BLaER1 treated with 17β-estradiol and CSF1 and Interleukin-3, amounts not matched to agents 10 nM and 100 nM (cell line): Measurements from ENCODE around the gene RSAD1.

Experiments
- H3K27ac ChIP-seq, 11 experiments: shearing (Covaris generic); formaldehyde crosslinking; 2 replicates each; pipeline ENCODE4 v1.8.1; 2022
- H3K27me3 ChIP-seq, 11 experiments: shearing (Covaris generic); formaldehyde crosslinking; 2 replicates each; pipeline ENCODE4 v1.8.1; 2022
- H3K36me3 ChIP-seq, 11 experiments: shearing (Covaris generic); formaldehyde crosslinking; 2 replicates each; pipeline ENCODE4 v1.8.1; 2022
- H3K4me1 ChIP-seq, 10 experiments: shearing (Covaris generic); formaldehyde crosslinking; 2 replicates each; pipeline ENCODE4 v1.8.1; 2022
- H3K4me2 ChIP-seq, 11 experiments: shearing (Covaris generic); formaldehyde crosslinking; 2 replicates each; pipeline ENCODE4 v1.8.1; 2022
- H3K4me3 ChIP-seq, 10 experiments: shearing (Covaris generic); formaldehyde crosslinking; 2 replicates each; pipeline ENCODE4 v1.8.1; 2022
- H3K9ac ChIP-seq, 11 experiments: shearing (Covaris generic); formaldehyde crosslinking; 2 replicates each; pipeline ENCODE4 v1.8.1; 2022
- H3K9me3 ChIP-seq, 11 experiments: shearing (Covaris generic); formaldehyde crosslinking; replicated peaks in 1 of 11; 2 replicates each; pipeline ENCODE4 v1.8.1; 2022
- H4K20me1 ChIP-seq, 11 experiments: shearing (Covaris generic); formaldehyde crosslinking; 2 replicates each; pipeline ENCODE4 v1.8.1; 2022
- Cebpa-rat ChIP-seq, 11 experiments: shearing (Covaris generic); IDR thresholded peaks; 2 replicates each; pipeline ENCODE4 v1.8.1; 2022

The RSAD1 gene

GRCh38 chr17:50480854-50481490 lies 2.3 kb downstream of the RSAD1 start:
- Histone ChIP-seq H3K4me2 (peak overlapping the region in 6 of 11 experiments; percentile 75 to 96 (median 90); a peak in 10 of 22 replicates), H3K36me3 (peaks cover 35 to 63% (median 48%) of the 10 kb centered on the region in 11 experiments), H4K20me1 (peaks cover 0 to 24% (median 7%) of the 10 kb centered on the region in 11 experiments; a peak in 14 of 22 replicates), H3K4me1 (peaks cover 21 to 41% (median 27%) of the 10 kb centered on the region in 10 experiments), H3K27ac (peak overlapping the region in 2 of 11 experiments; percentile 25 to 32; a peak in 3 of 22 replicates), H3K9ac (peak overlapping the region in 1 of 11 experiments; percentile 21; a peak in 1 of 22 replicates), H3K9me3 (no peaks in the 10 kb centered on the region), H3K27me3 (no peaks in the 10 kb centered on the region), H3K4me3 (no peak overlapping the region)
- TF ChIP-seq Cebpa-rat (IDR thresholded peaks at IDR 0.05) = no peak

- Histone ChIP-seq H3K36me3 (peaks cover 35 to 70% (median 51%) of the 10 kb centered on the region in 11 experiments), H3K9ac (0 out of 22 replicates have a peak overlapping the region, but pooled peaks of 1 of the 11 experiments have one; percentile 2), H3K27ac (peak overlapping the region in 2 of 11 experiments; percentile 7 to 15; a peak in 1 of 22 replicates), H3K4me3 (no peak overlapping the region), H3K9me3 (no peaks in the 10 kb centered on the region), H4K20me1 (peaks cover 0 to 24% (median 7%) of the 10 kb centered on the region in 11 experiments; a peak in 14 of 22 replicates), H3K27me3 (no peaks in the 10 kb centered on the region), H3K4me2 (no peak overlapping the region), H3K4me1 (peaks cover 21 to 41% (median 27%) of the 10 kb centered on the region in 10 experiments)
- no peak for TF ChIP-seq Cebpa-rat (IDR thresholded peaks at IDR 0.05)
These were observed 3.0 kb downstream of the RSAD1 start for GRCh38 chr17:50481648-50482047.

- Histone ChIP-seq H3K27ac (peak overlapping the region in 2 of 11 experiments; percentile 7 to 15; a peak in 1 of 22 replicates), H3K9me3 (no peaks in the 10 kb centered on the region), H3K4me1 (peaks cover 21 to 41% (median 27%) of the 10 kb centered on the region in 10 experiments), H4K20me1 (peaks cover 0 to 24% (median 7%) of the 10 kb centered on the region in 11 experiments; a peak in 14 of 22 replicates), H3K4me3 (no peak overlapping the region), H3K27me3 (no peaks in the 10 kb centered on the region), H3K36me3 (peaks cover 35 to 71% (median 54%) of the 10 kb centered on the region in 11 experiments), H3K9ac (0 out of 22 replicates have a peak overlapping the region, but pooled peaks of 1 of the 11 experiments have one; percentile 2), H3K4me2 (no peak overlapping the region)
- no peak for TF ChIP-seq Cebpa-rat (IDR thresholded peaks at IDR 0.05)
These were observed 3.5 kb downstream of the RSAD1 start for GRCh38 chr17:50482110-50482509.

GRCh38 chr17:50482516-50482915 lies 3.9 kb downstream of the RSAD1 start:
- Histone ChIP-seq H3K9ac (0 out of 22 replicates have a peak overlapping the region, but pooled peaks of 1 of the 11 experiments have one; percentile 2), H3K9me3 (no peaks in the 10 kb centered on the region), H3K27me3 (no peaks in the 10 kb centered on the region), H3K4me2 (no peak overlapping the region), H3K4me3 (no peak overlapping the region), H4K20me1 (peaks cover 0 to 24% (median 7%) of the 10 kb centered on the region in 11 experiments; a peak in 14 of 22 replicates), H3K27ac (no peak overlapping the region), H3K36me3 (peaks cover 35 to 71% (median 57%) of the 10 kb centered on the region in 11 experiments), H3K4me1 (peaks cover 21 to 41% (median 27%) of the 10 kb centered on the region in 10 experiments)
- no peak for TF ChIP-seq Cebpa-rat (IDR thresholded peaks at IDR 0.05)

- H3K27me3 ChIP-seq = no peaks in the 10 kb centered on the region
- H3K27ac ChIP-seq = no peak overlapping the region
- H4K20me1 ChIP-seq = peaks cover 0 to 24% (median 7%) of the 10 kb centered on the region in 11 experiments; a peak in 14 of 22 replicates
- H3K4me2 ChIP-seq = no peak overlapping the region
- H3K9me3 ChIP-seq = no peaks in the 10 kb centered on the region
- H3K36me3 ChIP-seq = peaks cover 35 to 71% (median 57%) of the 10 kb centered on the region in 11 experiments
- TF ChIP-seq Cebpa-rat (IDR thresholded peaks at IDR 0.05) = no peak
- H3K9ac ChIP-seq = 0 out of 22 replicates have a peak overlapping the region, but pooled peaks of 1 of the 11 experiments have one; percentile 14
- no peak overlapping the region for H3K4me3 ChIP-seq
- peaks cover 14 to 35% (median 20%) of the 10 kb centered on the region in 10 experiments for H3K4me1 ChIP-seq
These were observed 4.6 kb downstream of the RSAD1 start for GRCh38 chr17:50483266-50483665.

GRCh38 chr17:50484386-50485155 lies 5.9 kb downstream of the RSAD1 start:
- H3K9ac ChIP-seq = peak overlapping the region in 2 of 11 experiments; percentile 14 to 17; a peak in 1 of 22 replicates
- H3K36me3 ChIP-seq = peaks cover 35 to 71% (median 57%) of the 10 kb centered on the region in 11 experiments
- TF ChIP-seq Cebpa-rat (IDR thresholded peaks at IDR 0.05) = no peak
- H3K27ac ChIP-seq = no peak overlapping the region
- H3K27me3 ChIP-seq = no peaks in the 10 kb centered on the region
- peaks cover 11 to 32% (median 17%) of the 10 kb centered on the region in 10 experiments for H3K4me1 ChIP-seq
- no peak overlapping the region for H3K4me3 ChIP-seq
- H3K9me3 ChIP-seq = no peaks in the 10 kb centered on the region
- no peak overlapping the region for H3K4me2 ChIP-seq
- peaks cover 0 to 24% (median 7%) of the 10 kb centered on the region in 11 experiments; a peak in 14 of 22 replicates for H4K20me1 ChIP-seq

GRCh38 chr17:50487213-50488096 lies 8.8 kb downstream of the RSAD1 start:
- Histone ChIP-seq H3K9ac (no peak overlapping the region), H3K9me3 (no peaks in the 10 kb centered on the region), H3K4me2 (no peak overlapping the region), H4K20me1 (peaks cover 0 to 5% (median 0%) of the 10 kb centered on the region in 11 experiments; a peak in 3 of 22 replicates), H3K27me3 (no peaks in the 10 kb centered on the region), H3K4me3 (no peak overlapping the region), H3K36me3 (peaks cover 28 to 51% (median 43%) of the 10 kb centered on the region in 11 experiments), H3K4me1 (peaks cover 0 to 3% (median 0%) of the 10 kb centered on the region in 10 experiments; a peak in 4 of 20 replicates), H3K27ac (no peak overlapping the region)
- no peak for TF ChIP-seq Cebpa-rat (IDR thresholded peaks at IDR 0.05)

- H3K4me2 ChIP-seq = no peak overlapping the region
- TF ChIP-seq Cebpa-rat (IDR thresholded peaks at IDR 0.05) = no peak
These were observed 10.2 kb downstream of the RSAD1 start for GRCh38 chr17:50488880-50489279.

More at GRCh38 chr17:50488880-50489279, 10.2 kb downstream of the RSAD1 start:
- Histone ChIP-seq H4K20me1 (peaks cover 0 to 5% (median 0%) of the 10 kb centered on the region in 11 experiments; a peak in 2 of 22 replicates), H3K36me3 (peaks cover 20 to 38% (median 29%) of the 10 kb centered on the region in 11 experiments), H3K9me3 (no peaks in the 10 kb centered on the region), H3K27ac (no peak overlapping the region), H3K4me1 (peaks cover 0 to 3% (median 0%) of the 10 kb centered on the region in 10 experiments; a peak in 3 of 20 replicates), H3K9ac (no peak overlapping the region), H3K4me3 (no peak overlapping the region), H3K27me3 (no peaks in the 10 kb centered on the region)
